PC-9 (cell line): ENCODE measurements around the gene CEP290. TPM values are rescaled to one million over a fixed set of nuclear protein-coding genes. Genes with fewer than 3 reads are reported as not detected.

Experiments
- BruUV-seq: library from RNA; stranded (reverse); fragments of 400-500 nt; replicated peaks from 2 replicates; lab custom pipeline; 2021; lab: Mats Ljungman, UMichigan
- CTCF ChIA-PET: fragments of 300-600 bp; sonication (Branson Sonifier 250); formaldehyde crosslinking; loops from one replicate; lab custom pipeline; 2022; ENCODE audit warnings: antibody characterized with exemption; lab: Charles Lee
- POLR2A ChIA-PET: fragments of 300-600 bp; sonication (Branson Sonifier 250); formaldehyde crosslinking; loops from one replicate; lab custom pipeline; 2022; ENCODE audit warnings: antibody characterized with exemption; ENCODE audit not compliant: unreplicated experiment; lab: Charles Lee
- DNase-seq, 2 experiments: peaks; one replicate each; pipeline versions ENCODE4 v3.0.0 to v3.0.0-alpha.2; 2015 to 2022; ENCODE audit warnings: mixed read lengths in 1 of 2
- H2AFZ ChIP-seq: fragments of 200-600 bp; sonication (generic); 2 replicates; pipeline ENCODE4 v1.8.1; 2017; ENCODE audit warnings: antibody characterized with exemption
- H3F3A ChIP-seq: fragments of 200-600 bp; sonication (generic); 2 replicates; pipeline ENCODE4 v1.8.1; 2017; ENCODE audit warnings: antibody characterized with exemption, mild to moderate bottlenecking, low read depth; ENCODE audit not compliant: insufficient read depth
- H3K27ac ChIP-seq: fragments of 200-600 bp; sonication (generic); 2 replicates; pipeline ENCODE4 v1.6.1; 2016; ENCODE audit warnings: mixed run types
- H3K27me3 ChIP-seq: fragments of 200-600 bp; sonication (generic); 2 replicates; pipeline ENCODE4 v1.6.1; 2016; ENCODE audit warnings: low read depth, mixed run types; ENCODE audit not compliant: insufficient read depth
- H3K36me3 ChIP-seq: fragments of 200-600 bp; sonication (generic); 2 replicates; pipeline ENCODE4 v1.6.1; 2016; ENCODE audit warnings: low read depth, mixed run types
- H3K4me1 ChIP-seq: fragments of 200-600 bp; sonication (generic); replicated peaks from 2 replicates; pipeline ENCODE4 v1.6.1; 2016; ENCODE audit warnings: mixed run types; ENCODE audit not compliant: insufficient read depth
- H3K4me2 ChIP-seq: fragments of 200-600 bp; sonication (generic); 2 replicates; pipeline ENCODE4 v1.6.1; 2017; ENCODE audit warnings: mixed run types
- H3K4me3 ChIP-seq: fragments of 200-600 bp; sonication (generic); 2 replicates; pipeline ENCODE4 v1.6.1; 2016; ENCODE audit warnings: mixed run types
- H3K79me2 ChIP-seq: fragments of 200-600 bp; sonication (generic); 2 replicates; pipeline ENCODE4 v1.6.1; 2017; ENCODE audit warnings: low read depth, mixed run types
- H3K9me2 ChIP-seq: fragments of 200-600 bp; sonication (generic); 2 replicates; pipeline ENCODE4 v1.8.1; 2017; ENCODE audit warnings: mild to moderate bottlenecking; ENCODE audit not compliant: insufficient read depth
- H3K9me3 ChIP-seq: fragments of 200-600 bp; sonication (generic); 2 replicates; pipeline ENCODE4 v1.8.1; 2016; ENCODE audit warnings: low read depth; ENCODE audit not compliant: insufficient read depth
- H4K20me1 ChIP-seq: fragments of 200-600 bp; sonication (generic); 2 replicates; pipeline ENCODE4 v1.8.1; 2017; ENCODE audit not compliant: insufficient read depth
- EZH2 ChIP-seq: fragments of 200-600 bp; sonication (generic); IDR thresholded peaks from 2 replicates; pipeline ENCODE4 v1.8.0; 2017; ENCODE audit warnings: antibody characterized with exemption, low read depth
- intact Hi-C: fragments of 100-400 bp; cut with micrococcal nuclease; formaldehyde crosslinking; loops from one replicate; pipeline ENCODE4 v1.10.0; 2022; ENCODE audit not compliant: unreplicated experiment
- total RNA-seq: library from RNA; stranded (reverse); gene quantifications from 2 replicates; pipeline ENCODE4 v1.2.3, GENCODE V29; 2021
- TF ChIP-seq, protein P1 (sequence below): fragments of 200-600 bp; sonication (generic); conservative IDR thresholded peaks from 2 replicates; pipeline ENCODE4 v1.6.1; 2017; ENCODE audit warnings: mixed run types, antibody characterized with exemption, mild to moderate bottlenecking, moderate library complexity

The CEP290 gene
- total RNA-seq, 1 experiment from 2014 or later, result 21.9 TPM

DNA sequence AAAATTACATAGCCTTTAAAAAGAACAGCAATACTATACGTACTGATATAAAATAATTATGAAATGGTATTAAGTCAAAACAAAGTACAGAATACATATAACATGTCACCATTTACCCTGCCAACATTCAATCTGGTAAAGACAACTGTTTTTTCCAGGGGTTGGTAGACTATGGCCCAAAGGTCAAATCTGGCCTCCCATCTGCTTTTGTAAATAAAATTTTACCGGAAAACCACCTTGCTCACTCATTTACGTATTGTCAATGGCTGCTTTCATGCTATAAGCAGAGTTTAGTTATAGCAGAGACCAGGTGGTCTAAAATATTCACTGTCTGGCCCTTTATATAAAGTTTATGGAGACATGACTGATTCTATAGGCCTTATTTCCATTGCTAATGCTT, 14.0 kb downstream of the CEP290 start:
- Histone ChIP-seq H3K36me3 (peaks cover 5% of the 10 kb centered on the region; the same call in 1 of the 2 replicates), H3K4me2 (no peak overlapping the region), H4K20me1 (no peaks in the 10 kb centered on the region), H3K27me3 (no peaks in the 10 kb centered on the region), H3F3A (peaks cover 3% of the 10 kb centered on the region; the same call in 1 of the 2 replicates), H2AFZ (no peak overlapping the region), H3K9me3 (no peaks in the 10 kb centered on the region), H3K9me2 (no peaks in the 10 kb centered on the region), H3K4me1 (no peaks in the 10 kb centered on the region; the same call in 1 of the 2 replicates), H3K27ac (no peak overlapping the region), H3K79me2 (no peaks in the 10 kb centered on the region), H3K4me3 (no peak overlapping the region)
- ChIA-PET POLR2A (interaction anchor here (0.6 kb wide), 1 partner anchor 208 kb away, joined by 3 read pairs; no protein-coding TSS in a partner anchor), CTCF (no interaction called here)
- no peak for TF ChIP-seq EZH2
- TF ChIP-seq, protein P1, sequence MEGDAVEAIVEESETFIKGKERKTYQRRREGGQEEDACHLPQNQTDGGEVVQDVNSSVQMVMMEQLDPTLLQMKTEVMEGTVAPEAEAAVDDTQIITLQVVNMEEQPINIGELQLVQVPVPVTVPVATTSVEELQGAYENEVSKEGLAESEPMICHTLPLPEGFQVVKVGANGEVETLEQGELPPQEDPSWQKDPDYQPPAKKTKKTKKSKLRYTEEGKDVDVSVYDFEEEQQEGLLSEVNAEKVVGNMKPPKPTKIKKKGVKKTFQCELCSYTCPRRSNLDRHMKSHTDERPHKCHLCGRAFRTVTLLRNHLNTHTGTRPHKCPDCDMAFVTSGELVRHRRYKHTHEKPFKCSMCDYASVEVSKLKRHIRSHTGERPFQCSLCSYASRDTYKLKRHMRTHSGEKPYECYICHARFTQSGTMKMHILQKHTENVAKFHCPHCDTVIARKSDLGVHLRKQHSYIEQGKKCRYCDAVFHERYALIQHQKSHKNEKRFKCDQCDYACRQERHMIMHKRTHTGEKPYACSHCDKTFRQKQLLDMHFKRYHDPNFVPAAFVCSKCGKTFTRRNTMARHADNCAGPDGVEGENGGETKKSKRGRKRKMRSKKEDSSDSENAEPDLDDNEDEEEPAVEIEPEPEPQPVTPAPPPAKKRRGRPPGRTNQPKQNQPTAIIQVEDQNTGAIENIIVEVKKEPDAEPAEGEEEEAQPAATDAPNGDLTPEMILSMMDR, result no peak
- intact Hi-C loops, result no loop called here
- no peak for DNase-seq
- no TSS peak for BruUV-seq

DNA sequence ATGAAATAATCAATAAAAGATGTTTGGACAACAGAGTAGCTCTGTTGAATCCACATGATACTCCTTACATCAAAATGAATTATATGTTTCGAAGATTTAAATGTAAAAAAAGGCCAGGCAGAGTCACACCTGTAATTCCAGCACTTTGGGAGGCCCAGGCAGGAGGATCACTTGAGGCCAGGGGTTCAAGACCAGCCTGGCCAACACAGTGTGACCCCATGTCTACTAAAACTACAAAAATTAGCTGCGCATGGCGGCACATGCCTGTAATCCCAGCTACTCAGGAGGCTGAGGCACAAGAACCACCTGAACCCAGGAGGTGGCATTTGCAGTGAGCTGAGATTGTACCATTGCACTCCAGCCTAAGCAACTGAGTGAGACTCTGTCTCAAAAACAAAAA, 14.8 kb downstream of the CEP290 start:
- CTCF ChIA-PET, result no interaction called here
- intact Hi-C loops, result no loop called here
- no peak for TF ChIP-seq EZH2

DNA sequence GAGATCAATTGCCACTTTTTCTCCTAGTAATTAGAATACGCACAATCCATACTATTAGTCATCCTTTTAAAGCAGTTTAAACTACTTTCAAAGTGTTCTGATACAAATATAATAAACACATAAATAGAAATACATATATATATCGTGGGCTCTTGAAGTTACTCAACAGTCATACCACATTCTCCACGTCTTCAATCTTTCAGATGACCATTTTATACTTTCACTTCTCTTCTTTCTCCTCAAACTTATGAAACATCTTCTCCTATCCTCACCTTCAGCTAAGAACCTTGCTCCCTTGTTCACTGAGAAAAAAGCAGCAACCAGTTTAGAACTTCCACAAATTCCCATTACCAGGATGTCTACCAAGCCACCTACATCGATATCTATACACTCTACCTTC, 19.2 kb downstream of the CEP290 start:
- BruUV-seq, result no TSS peak
- no peaks in the 10 kb centered on the region for H3K9me3 ChIP-seq
- POLR2A ChIA-PET, result interaction anchor here (0.6 kb wide), 1 partner anchor 1450 kb away, joined by 39 read pairs; no protein-coding TSS in a partner anchor
- H3K36me3 ChIP-seq, result peaks cover 1% of the 10 kb centered on the region; the same call in 1 of the 2 replicates
- H3F3A ChIP-seq, result no peaks in the 10 kb centered on the region
- H4K20me1 ChIP-seq, result no peaks in the 10 kb centered on the region
- intact Hi-C loops, result no loop called here
- TF ChIP-seq EZH2, result no peak
- TF ChIP-seq, protein P1, result no peak
- H3K9me2 ChIP-seq, result no peaks in the 10 kb centered on the region
- DNase-seq, result no peak
- H3K4me1 ChIP-seq, result no peaks in the 10 kb centered on the region
- no peak overlapping the region for H3K4me2 ChIP-seq
- H3K79me2 ChIP-seq, result no peaks in the 10 kb centered on the region
- H3K27me3 ChIP-seq, result no peaks in the 10 kb centered on the region
- CTCF ChIA-PET, result no interaction called here
- no peak overlapping the region for H3K4me3 ChIP-seq
- H2AFZ ChIP-seq, result no peak overlapping the region
- no peak overlapping the region for H3K27ac ChIP-seq

More for the DNA sequence above, 14.8 kb downstream of the CEP290 start:
- H3K9me2 ChIP-seq, result no peaks in the 10 kb centered on the region
- H3F3A ChIP-seq, result peaks cover 3% of the 10 kb centered on the region; the same call in 1 of the 2 replicates
- no peak overlapping the region for H3K4me2 ChIP-seq
- no peaks in the 10 kb centered on the region for H3K4me1 ChIP-seq
- no peak overlapping the region for H3K27ac ChIP-seq
- H3K79me2 ChIP-seq, result no peaks in the 10 kb centered on the region
- no peaks in the 10 kb centered on the region for H3K27me3 ChIP-seq
- POLR2A ChIA-PET, result no interaction called here
- no peak overlapping the region for H3K4me3 ChIP-seq
- no peaks in the 10 kb centered on the region for H4K20me1 ChIP-seq
- no TSS peak for BruUV-seq
- H3K36me3 ChIP-seq, result peaks cover 5% of the 10 kb centered on the region; the same call in 1 of the 2 replicates
- no peak for DNase-seq
- H3K9me3 ChIP-seq, result no peaks in the 10 kb centered on the region
- no peak overlapping the region for H2AFZ ChIP-seq
